T-helper 2 cell treated with Interferon-gamma antibody and Interleukin-4, amounts not matched to agents 100 ng/mL and 5 ng/mL, for 36 hours (primary cell): ENCODE data around the gene CEP95. TPM values are rescaled to one million over a fixed set of nuclear protein-coding genes. Genes with fewer than 3 reads are reported as not detected.

ENCODE experiments used
- intact Hi-C: fragments of 100-400 bp; cut with micrococcal nuclease; formaldehyde crosslinking; loops from one replicate; pipeline ENCODE4 v1.15.1; 2023
- total RNA-seq: library from RNA; stranded (reverse); gene quantifications from 2 replicates; pipeline ENCODE4 v1.2.3, GENCODE V29; 2022

The CEP95 gene
- total RNA-seq, 1 donor from 2014 or later = 43.8 TPM

GRCh38 chr17:64507413-64507782, 621 bp downstream of the CEP95 start:
- intact Hi-C loops = loop anchor here (2.0 to 10.0 kb wide), 6 partner anchors 65 to 885 kb away; partner anchors contain the start of genes FTSJ3, MAP3K3, PSMC5 and TEX2

DNA sequence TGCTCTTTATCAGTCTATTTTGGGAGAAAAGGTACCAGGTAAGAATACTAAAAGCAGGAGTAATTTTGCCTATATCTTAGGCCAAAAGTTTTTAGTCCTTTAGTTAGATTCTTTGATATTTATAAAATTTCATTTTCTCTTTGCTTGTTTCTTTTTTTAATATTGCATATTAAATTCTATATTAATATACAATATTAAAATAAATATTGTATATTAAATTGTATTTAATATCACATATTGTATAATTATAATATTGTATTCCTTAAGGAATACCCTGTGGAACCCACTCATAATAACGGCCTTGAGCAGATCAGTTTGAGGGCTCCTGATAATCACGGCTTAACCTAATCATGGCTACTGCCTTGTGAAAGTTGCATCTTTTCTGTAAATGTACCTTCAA, 1.9 kb downstream of the CEP95 start:
- intact Hi-C loops = loop anchor here (5.0 to 10.0 kb wide), 4 partner anchors 246 to 886 kb away; partner anchors contain the start of genes FTSJ3, MAP3K3, PSMC5 and TEX2

GRCh38 chr17:64509179-64509578, 2.4 kb downstream of the CEP95 start:
- intact Hi-C loops = loop anchor here (5.0 to 10.0 kb wide), 4 partner anchors 247 to 887 kb away; partner anchors contain the start of genes FTSJ3, MAP3K3, PSMC5 and TEX2

GRCh38 chr17:64515419-64515818, 8.6 kb downstream of the CEP95 start:
- intact Hi-C loops = no loop called here

- intact Hi-C loops = no loop called here
These were observed 9.1 kb downstream of the CEP95 start for GRCh38 chr17:64515829-64516228.

DNA sequence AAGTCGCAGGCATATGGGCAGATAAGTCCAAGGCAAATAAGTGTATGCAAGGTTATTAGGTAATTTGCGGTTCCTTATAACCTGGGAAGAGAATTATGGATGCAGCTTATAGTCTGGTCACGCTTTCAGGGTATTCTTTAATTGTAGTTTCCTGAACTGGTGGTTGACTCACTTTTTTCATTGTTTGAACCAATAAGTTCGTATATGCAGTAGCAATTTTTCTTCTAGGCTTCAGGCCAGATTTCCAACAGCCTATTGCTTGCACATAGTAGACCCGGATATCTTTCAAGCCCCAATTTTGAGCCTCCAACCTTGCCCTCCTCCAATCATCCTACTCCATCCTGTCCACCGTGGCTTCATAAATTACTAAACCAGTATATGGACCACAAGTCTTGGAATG, 12.8 kb downstream of the CEP95 start:
- intact Hi-C loops = no loop called here

- intact Hi-C loops = no loop called here
These were observed 13.6 kb downstream of the CEP95 start for GRCh38 chr17:64520359-64520758.

GRCh38 chr17:64527914-64528313, 21.1 kb downstream of the CEP95 start:
- intact Hi-C loops = no loop called here

DNA sequence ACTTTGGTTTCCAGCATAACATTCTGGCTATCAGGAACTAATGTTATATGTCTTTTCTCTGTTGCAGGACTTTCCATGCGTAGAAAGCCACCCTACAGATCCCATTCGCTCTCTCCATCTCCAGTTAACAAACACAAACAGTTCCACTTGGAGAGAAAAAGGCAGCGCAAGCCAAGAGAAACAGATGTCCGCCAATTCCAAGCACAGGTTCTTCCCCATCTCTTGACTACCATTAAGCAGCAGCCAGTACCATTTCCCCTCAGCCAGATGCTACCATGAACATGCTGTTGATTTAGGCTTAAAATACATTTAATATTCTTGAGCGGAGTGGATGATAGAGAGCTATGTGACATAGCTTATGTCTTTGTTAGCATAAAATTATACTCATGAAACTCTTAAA, 22.4 kb downstream of the CEP95 start:
- intact Hi-C loops = no loop called here

DNA sequence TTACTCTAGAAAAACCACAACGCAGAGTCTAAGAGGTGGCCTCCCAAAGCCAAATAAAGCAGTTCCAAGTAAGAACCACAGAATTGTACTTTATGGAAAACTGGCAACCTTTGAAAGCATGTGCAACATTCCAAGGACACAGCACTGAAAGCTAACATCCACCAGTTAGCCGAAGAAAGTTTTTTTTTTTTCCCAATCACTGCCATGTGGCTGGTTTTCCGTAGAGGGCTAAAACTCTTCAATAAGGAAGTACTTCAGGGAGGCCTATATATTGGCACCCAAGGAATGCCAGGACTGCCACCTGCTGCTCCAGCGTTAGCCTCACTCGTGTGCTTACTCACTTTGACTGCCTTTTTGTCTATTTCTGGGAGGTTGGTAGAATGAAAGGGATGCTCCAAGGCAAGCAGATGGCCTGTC, 25.2 kb downstream of the CEP95 start:
- intact Hi-C loops = no loop called here

GRCh38 chr17:64532409-64532808, 25.6 kb downstream of the CEP95 start:
- intact Hi-C loops = no loop called here

GRCh38 chr17:64533784-64534183, 27.0 kb downstream of the CEP95 start:
- intact Hi-C loops = no loop called here

GRCh38 chr17:64534187-64534586, 27.4 kb downstream of the CEP95 start:
- intact Hi-C loops = no loop called here

DNA sequence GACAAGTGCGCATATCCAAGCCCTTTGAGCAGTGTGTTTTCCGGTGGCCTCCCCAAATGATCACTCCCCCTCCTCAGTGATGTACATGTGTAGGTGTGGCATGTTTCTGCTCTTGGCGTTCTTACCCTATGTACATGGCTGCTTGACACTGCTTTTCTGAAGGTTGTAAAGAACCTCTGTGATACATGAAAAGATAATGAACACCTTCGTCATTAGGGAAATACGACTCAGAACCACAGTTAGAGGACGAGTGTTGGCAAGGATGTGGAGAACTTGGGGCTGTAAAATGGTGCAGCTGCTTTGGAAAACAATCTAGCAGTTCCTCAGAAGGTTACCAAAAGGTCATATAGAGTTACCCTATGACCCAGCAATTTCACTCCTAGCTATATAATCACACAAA, 28.6 kb downstream of the CEP95 start:
- intact Hi-C loops = no loop called here

DNA sequence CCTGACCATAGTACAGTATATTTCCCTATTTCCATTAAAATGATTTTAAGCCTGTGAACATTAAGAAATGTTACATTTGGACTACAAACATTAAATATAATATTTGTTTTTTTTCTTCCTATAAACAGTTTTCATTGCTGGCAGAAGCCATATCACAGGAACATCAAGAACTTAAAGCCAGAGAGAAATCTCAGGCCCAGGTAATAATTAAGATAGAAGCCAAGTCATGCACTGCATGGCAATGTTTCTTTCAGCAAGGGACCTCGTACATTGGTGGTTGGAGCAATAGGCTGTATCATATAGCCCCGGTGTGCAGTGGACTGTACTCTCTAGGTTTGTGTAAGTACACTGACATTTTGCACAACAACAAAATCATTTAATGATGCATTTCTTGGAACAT, 30.1 kb downstream of the CEP95 start:
- intact Hi-C loops = no loop called here

GRCh38 chr17:64537488-64537887, 30.7 kb downstream of the CEP95 start:
- intact Hi-C loops = no loop called here

GRCh38 chr17:64538508-64539130, 31.8 kb downstream of the CEP95 start:
- intact Hi-C loops = no loop called here

DNA sequence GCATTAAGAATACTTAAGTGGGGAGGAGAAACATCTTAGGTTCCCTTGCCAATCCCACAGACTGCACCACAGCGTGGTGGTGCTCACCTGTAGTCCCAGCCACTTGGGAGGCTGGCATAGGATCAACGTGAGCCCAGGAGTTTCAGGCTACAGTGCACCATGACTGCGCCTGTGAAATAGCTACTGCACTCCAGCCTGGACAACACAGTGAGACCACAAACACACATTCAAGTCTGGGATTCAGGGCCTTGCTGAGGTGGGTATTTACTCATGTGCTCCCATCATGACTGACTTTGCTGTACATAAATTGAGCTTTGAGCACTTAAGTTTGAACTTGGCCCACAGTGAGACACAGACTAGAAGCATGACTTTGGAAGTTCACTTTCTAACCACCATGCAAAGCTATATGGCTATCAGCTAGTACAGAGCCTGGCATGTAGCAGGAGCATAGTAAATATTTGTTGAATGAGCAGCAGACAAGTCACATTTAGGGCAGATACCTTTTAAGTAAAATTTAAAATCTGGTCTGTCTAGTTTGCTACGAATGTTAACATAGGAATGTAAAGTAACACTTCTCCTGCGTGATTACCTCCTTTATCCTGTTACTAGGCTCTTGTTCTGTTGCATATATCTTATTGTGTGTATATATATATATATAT, 33.5 kb downstream of the CEP95 start:
- intact Hi-C loops = no loop called here

DNA sequence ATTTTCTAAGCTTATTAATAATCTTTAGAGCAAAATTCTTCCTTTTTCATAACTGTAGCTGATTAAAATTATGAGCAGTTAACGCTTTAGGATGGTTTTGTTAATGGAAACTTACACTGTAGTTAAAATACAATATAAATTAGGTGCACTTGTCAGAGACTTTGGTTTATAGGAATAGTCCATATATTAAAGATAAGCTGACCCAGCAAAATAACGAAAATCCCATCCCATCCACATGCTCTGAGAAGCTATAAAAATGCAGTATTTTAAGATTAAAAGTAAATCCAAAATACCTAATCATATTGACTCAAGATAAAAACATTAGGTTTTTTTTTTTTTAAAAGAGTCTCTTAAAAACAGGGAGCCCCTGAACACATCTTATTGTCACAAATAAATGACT, 38.0 kb downstream of the CEP95 start:
- intact Hi-C loops = no loop called here

- intact Hi-C loops = no loop called here
These were observed 39.9 kb downstream of the CEP95 start for GRCh38 chr17:64546716-64547115.

GRCh38 chr17:64547319-64547718, 40.5 kb downstream of the CEP95 start:
- intact Hi-C loops = no loop called here

GRCh38 chr17:64551461-64551860, 44.7 kb downstream of the CEP95 start:
- intact Hi-C loops = no loop called here

DNA sequence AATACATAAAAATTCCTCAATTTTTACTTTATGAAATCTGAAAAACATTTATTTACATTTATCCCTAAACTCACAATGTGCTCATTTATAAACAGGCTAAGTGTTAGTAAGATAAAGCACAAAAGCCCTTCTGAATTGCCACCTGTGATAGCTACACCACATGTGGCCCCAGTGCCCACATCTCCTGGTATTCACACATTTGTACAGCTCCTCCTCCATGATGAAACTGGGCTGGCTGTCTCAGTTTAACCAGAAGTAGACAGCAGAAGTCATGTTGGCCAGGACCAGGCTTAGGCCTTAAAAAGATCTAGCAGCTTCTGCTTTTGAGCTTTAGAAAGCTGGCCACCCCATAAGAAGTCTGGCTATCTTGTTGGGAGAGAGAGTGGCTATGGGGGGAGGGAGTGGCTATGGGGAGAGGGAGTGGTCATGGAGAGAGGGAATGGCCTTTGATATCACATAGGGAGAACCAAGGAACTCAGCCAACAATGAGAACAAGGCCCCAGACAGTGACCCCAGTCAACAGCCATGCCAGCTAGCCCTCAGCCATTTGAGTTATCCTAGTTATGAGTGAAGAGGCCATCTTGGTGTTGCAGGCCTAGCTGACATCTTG, 47.4 kb downstream of the CEP95 start:
- intact Hi-C loops = no loop called here
